Osteoblast (primary cell): ENCODE measurements around the gene DACH1. TPM values are rescaled to one million over a fixed set of nuclear protein-coding genes. Genes with fewer than 3 reads are reported as not detected.

Experiments used
- DNase-seq: peaks from one replicate; pipeline ENCODE4 v3.0.0; 2011; ENCODE audit warnings: low spot score, mixed read lengths; ENCODE audit not compliant: insufficient read length; ENCODE audit errors: missing footprints
- H2AFZ ChIP-seq: 2 replicates; pipeline ENCODE4 v1.6.0; 2011; ENCODE audit warnings: mild to moderate bottlenecking, low read length
- H3K27ac ChIP-seq: 2 replicates; pipeline ENCODE4 v1.5.1; 2011; ENCODE audit warnings: mild to moderate bottlenecking, low read depth, low read length, moderate library complexity
- H3K27me3 ChIP-seq: 2 replicates; pipeline ENCODE4 v1.6.0; 2012; ENCODE audit warnings: mild to moderate bottlenecking, control low read depth, inconsistent platforms, low read length, moderate library complexity; ENCODE audit not compliant: insufficient read depth
- H3K36me3 ChIP-seq: 2 replicates; pipeline ENCODE4 v1.5.1; 2011; ENCODE audit warnings: mild to moderate bottlenecking, low read length, control low read depth, moderate library complexity; ENCODE audit not compliant: insufficient read depth
- H3K4me1 ChIP-seq: 2 replicates; pipeline ENCODE4 v1.5.1; 2011; ENCODE audit warnings: mild to moderate bottlenecking, low read length, control low read depth, moderate library complexity; ENCODE audit not compliant: insufficient read depth
- H3K4me2 ChIP-seq: 2 replicates; pipeline ENCODE4 v1.6.0; 2011; ENCODE audit warnings: mild to moderate bottlenecking, low read length; ENCODE audit not compliant: insufficient read depth
- H3K4me3 ChIP-seq: fragments of 200-600 bp; sonication (generic); 3 replicates; pipeline ENCODE4 v1.5.1; 2012; ENCODE audit warnings: mild to moderate bottlenecking, low read length, inconsistent platforms; ENCODE audit not compliant: insufficient read depth
- H3K79me2 ChIP-seq: 2 replicates; pipeline ENCODE4 v1.6.0; 2012; ENCODE audit warnings: mild to moderate bottlenecking, low read length, control low read depth, inconsistent platforms; ENCODE audit not compliant: insufficient read depth
- H3K9me3 ChIP-seq: 2 replicates; pipeline ENCODE4 v1.5.1; 2011; ENCODE audit warnings: low read depth, low read length, control low read depth
- H4K20me1 ChIP-seq: 2 replicates; pipeline ENCODE4 v1.6.0; 2012; ENCODE audit warnings: mild to moderate bottlenecking, low read length, control low read depth; ENCODE audit not compliant: insufficient read depth
- total RNA-seq: library from RNA; depleted of rRNA; stranded (reverse); fragments of >200 nt; gene quantifications from 2 replicates; pipeline ENCODE4 v1.2.3, GENCODE V29; 2012
- TF ChIP-seq, protein P1 (sequence below): IDR thresholded peaks from 2 replicates; pipeline ENCODE4 v1.5.1; 2011; ENCODE audit warnings: mild to moderate bottlenecking, low read depth, low read length, moderate library complexity; ENCODE audit errors: extremely low read depth

The DACH1 gene
- total RNA-seq, 1 donor, result not detected

DNA sequence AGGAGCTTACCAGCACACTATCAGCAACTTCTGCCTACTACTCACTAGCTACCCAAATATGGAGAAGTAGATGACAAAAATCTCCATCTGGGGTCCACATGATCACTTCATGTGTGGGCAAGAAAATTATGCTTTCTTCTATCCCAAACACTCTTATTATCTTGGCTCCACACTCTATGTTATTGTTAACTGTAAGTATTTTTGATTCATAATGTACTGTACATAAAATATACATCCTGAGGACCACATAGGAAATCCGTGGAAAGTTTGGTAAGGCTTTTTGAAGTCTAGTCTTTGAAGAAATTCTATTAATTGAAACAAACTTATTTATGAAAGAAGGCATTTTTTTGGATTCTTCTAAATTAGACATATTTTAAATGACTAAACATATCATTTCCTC lies 378.8 kb downstream of the DACH1 start:
- TF ChIP-seq, protein P1, sequence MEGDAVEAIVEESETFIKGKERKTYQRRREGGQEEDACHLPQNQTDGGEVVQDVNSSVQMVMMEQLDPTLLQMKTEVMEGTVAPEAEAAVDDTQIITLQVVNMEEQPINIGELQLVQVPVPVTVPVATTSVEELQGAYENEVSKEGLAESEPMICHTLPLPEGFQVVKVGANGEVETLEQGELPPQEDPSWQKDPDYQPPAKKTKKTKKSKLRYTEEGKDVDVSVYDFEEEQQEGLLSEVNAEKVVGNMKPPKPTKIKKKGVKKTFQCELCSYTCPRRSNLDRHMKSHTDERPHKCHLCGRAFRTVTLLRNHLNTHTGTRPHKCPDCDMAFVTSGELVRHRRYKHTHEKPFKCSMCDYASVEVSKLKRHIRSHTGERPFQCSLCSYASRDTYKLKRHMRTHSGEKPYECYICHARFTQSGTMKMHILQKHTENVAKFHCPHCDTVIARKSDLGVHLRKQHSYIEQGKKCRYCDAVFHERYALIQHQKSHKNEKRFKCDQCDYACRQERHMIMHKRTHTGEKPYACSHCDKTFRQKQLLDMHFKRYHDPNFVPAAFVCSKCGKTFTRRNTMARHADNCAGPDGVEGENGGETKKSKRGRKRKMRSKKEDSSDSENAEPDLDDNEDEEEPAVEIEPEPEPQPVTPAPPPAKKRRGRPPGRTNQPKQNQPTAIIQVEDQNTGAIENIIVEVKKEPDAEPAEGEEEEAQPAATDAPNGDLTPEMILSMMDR, result no peak
- H3K27ac ChIP-seq, result no peak overlapping the region
- no peaks in the 10 kb centered on the region for H3K4me1 ChIP-seq
- H3K36me3 ChIP-seq, result no peaks in the 10 kb centered on the region
- H4K20me1 ChIP-seq, result no peaks in the 10 kb centered on the region
- H3K9me3 ChIP-seq, result no peaks in the 10 kb centered on the region
- no peaks in the 10 kb centered on the region for H3K27me3 ChIP-seq
- H3K4me3 ChIP-seq, result no peak overlapping the region
- DNase-seq, result no peak
- H2AFZ ChIP-seq, result no peak overlapping the region
- H3K4me2 ChIP-seq, result no peak overlapping the region
- no peaks in the 10 kb centered on the region for H3K79me2 ChIP-seq

DNA sequence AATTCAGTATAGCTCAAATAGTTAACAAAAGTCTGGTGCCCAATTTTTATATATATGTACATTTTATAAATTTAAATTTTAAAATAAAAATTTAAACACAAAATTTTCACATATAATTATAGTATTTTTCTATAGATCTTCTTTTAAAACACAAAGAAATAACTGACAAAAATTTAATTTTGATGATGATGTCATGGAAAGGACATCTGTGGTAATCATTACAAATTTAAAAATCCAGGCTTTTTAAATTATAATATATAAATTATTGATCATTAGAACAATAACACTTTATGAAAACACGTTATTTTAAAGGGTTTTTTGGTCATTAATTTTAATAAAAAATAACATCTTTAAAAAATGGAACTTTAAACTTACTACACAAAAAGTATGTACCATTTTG lies 381.1 kb downstream of the DACH1 start:
- no peaks in the 10 kb centered on the region for H3K9me3 ChIP-seq
- no peaks in the 10 kb centered on the region for H3K4me1 ChIP-seq
- no peak overlapping the region for H2AFZ ChIP-seq
- no peak overlapping the region for H3K27ac ChIP-seq
- no peaks in the 10 kb centered on the region for H3K27me3 ChIP-seq
- no peaks in the 10 kb centered on the region for H3K79me2 ChIP-seq
- no peak overlapping the region for H3K4me2 ChIP-seq
- DNase-seq, result no peak
- TF ChIP-seq, protein P1, result no peak
- no peaks in the 10 kb centered on the region for H4K20me1 ChIP-seq
- H3K4me3 ChIP-seq, result no peak overlapping the region
- H3K36me3 ChIP-seq, result no peaks in the 10 kb centered on the region

DNA sequence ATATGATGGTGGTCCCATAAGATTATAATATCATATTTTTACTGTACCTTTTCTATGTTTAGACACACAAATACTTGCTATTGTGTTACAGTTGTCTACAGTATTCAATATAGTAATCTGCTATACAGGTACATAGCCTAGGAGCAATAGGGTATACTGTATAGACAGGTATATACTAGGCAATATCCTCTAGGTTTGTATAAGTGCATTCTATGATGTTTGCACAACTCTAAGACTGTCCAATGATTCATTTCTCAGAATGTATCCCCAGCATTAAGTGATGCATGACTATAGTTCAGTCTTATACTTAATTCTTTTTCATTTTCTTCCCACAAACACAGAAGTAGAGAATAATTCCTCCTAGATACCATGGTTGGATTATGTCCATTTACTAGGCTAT lies 383.3 kb downstream of the DACH1 start:
- no peak overlapping the region for H2AFZ ChIP-seq
- no peak overlapping the region for H3K4me2 ChIP-seq
- no peaks in the 10 kb centered on the region for H4K20me1 ChIP-seq
- no peaks in the 10 kb centered on the region for H3K9me3 ChIP-seq
- no peaks in the 10 kb centered on the region for H3K27me3 ChIP-seq
- H3K79me2 ChIP-seq, result no peaks in the 10 kb centered on the region
- no peak overlapping the region for H3K4me3 ChIP-seq
- no peak for DNase-seq
- no peak overlapping the region for H3K27ac ChIP-seq
- no peaks in the 10 kb centered on the region for H3K36me3 ChIP-seq
- H3K4me1 ChIP-seq, result no peaks in the 10 kb centered on the region
- TF ChIP-seq, protein P1, result no peak

DNA sequence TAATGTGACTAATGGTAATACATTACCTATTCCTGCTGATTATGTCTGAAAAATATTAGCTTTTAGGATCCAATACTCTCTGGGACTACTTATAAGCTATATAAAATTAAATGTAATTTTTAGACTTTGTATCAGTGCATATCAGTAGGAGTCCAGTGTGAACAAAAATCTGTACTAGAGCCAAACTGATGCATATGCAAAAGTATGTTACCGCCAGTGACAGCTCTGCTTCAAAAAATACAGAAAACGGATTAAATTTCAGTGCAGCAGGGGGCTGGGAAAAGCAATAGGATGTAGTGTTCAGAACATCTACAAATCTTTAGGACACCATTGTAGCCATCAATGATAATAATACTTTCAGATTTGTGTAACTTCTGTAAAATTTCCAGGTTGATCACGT lies 385.5 kb downstream of the DACH1 start:
- Histone ChIP-seq H3K27me3 (no peaks in the 10 kb centered on the region), H3K27ac (no peak overlapping the region), H3K4me3 (no peak overlapping the region), H2AFZ (no peak overlapping the region), H3K4me1 (no peaks in the 10 kb centered on the region), H3K9me3 (no peaks in the 10 kb centered on the region), H3K36me3 (no peaks in the 10 kb centered on the region), H4K20me1 (no peaks in the 10 kb centered on the region), H3K4me2 (no peak overlapping the region), H3K79me2 (no peaks in the 10 kb centered on the region)
- TF ChIP-seq, protein P1, result no peak
- no peak for DNase-seq
